RPMI8226 (cell line): ENCODE measurements around the gene RIBC2.
A peak's percentile ranks its signal among the peaks of the same experiment; 100 is the strongest.
"Not testable (repeated sequence)": the region's sequence is repeated elsewhere in the genome, so short reads cannot be mapped to it uniquely, and the experiment has no call there.

Experiments used
- DNase-seq: peaks from one replicate; pipeline ENCODE4 v3.0.0-alpha.2; 2015

Gene RIBC2

GRCh38 chr22:45425531-45426265 lies 12.2 kb downstream of the RIBC2 start:
- DNase-seq, result no peak

DNA sequence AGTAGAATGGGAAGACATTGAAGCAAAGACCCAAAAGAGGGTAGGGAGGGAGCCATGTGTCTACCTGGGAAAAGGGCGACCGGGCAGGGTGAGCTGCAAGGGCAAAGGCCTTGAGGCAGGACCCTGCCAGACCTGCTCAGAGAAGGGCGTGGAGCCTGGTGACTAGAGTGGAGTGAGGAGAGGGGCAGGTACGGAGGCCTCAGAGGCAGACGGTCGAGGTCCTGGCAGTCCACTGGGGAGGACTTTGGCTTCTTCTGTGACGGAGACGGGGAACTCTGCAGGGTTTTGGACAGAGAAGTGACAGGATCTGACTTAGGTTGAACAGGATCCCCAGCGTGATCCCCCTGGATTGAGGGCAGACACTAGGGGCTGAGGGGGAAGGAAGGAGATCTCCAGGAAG lies 12.9 kb downstream of the RIBC2 start:
- no peak for DNase-seq

GRCh38 chr22:45427114-45427513 lies 13.6 kb downstream of the RIBC2 start:
- DNase-seq, result no peak

GRCh38 chr22:45428391-45429385 lies 15.2 kb downstream of the RIBC2 start:
- DNase-seq, result no peak

DNA sequence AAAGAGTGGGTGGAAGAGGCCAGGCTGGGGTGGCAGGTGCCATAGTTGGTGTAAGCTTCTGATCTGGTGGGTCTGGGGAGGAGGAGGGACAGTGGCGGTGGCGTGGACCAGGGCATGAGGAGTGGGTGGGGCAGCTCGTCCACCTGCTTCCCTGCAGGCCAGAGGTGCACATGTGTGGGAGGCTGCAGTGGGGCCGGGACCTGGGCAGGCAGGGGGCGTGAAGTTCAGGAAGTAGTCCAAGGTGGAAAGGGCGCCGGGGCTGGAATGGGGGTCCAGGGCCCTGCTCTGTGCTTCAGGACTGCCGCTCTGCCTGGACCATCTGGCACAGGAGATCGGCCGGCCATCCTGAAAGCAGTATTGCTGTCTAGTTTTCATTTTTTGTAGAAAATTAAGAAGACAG lies 15.9 kb downstream of the RIBC2 start:
- no peak for DNase-seq

DNA sequence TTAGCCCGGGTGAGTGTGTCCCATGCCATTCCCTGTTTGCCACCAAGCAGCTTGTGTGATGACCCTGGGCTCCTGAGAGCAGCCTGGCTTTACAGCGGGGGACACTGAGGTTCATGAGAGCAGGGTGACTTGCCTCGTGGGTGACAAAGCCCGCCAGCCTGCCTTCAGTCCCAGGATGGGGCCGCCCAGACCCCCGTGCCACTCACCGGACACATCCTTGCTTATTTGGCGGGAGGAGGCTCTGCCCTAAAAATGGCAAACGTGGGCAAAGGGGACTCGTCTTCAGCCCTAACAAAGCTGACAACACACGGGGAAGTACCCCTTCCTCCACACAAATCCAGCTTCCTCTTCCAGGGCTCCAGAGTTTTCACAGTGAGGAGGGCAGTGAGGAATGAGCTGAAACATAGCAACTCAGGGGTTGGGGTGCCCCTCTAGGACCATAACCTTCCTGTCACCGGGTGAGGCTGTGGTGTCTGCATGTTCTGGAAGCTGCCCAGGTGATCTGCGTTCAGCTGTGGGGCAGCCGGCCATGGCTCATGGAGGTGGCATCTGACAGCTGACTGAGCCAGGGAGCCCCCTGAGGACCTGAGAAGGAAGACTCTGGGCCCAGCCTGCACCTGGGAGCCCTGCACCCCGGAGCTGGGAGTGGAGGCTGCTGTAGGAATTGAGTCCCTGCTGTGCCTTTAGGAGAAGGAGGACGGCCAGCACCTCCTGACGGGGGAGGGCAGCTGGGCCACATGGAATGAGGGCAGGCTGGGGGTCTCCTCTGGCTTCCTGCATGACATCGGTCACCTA lies 16.7 kb downstream of the RIBC2 start:
- DNase-seq, result no peak

DNA sequence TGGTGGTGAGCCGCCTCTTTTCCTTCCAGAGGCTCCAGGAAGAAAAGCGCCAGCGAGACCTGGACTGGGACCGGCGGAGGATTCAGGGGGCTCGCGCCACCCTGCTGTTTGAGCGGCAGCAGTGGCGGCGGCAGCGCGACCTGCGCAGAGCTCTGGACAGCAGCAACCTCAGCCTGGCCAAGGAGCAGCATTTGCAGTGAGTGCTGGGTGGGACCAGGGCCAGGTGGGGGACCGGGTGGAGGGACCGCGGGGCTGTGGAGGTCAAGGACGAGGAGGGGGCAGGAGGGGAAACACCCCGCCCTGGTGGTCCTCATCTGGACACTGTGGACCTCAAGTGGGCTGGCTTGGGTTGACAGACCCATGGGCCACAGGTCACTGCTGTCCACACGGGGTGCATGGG lies 17.4 kb downstream of the RIBC2 start:
- DNase-seq, result no peak

GRCh38 chr22:45434981-45435380 lies 21.5 kb downstream of the RIBC2 start:
- DNase-seq, result no peak

- DNase-seq, result peak; percentile 84
Observed at GRCh38 chr22:45435544-45436139, 22.1 kb downstream of the RIBC2 start.

DNA sequence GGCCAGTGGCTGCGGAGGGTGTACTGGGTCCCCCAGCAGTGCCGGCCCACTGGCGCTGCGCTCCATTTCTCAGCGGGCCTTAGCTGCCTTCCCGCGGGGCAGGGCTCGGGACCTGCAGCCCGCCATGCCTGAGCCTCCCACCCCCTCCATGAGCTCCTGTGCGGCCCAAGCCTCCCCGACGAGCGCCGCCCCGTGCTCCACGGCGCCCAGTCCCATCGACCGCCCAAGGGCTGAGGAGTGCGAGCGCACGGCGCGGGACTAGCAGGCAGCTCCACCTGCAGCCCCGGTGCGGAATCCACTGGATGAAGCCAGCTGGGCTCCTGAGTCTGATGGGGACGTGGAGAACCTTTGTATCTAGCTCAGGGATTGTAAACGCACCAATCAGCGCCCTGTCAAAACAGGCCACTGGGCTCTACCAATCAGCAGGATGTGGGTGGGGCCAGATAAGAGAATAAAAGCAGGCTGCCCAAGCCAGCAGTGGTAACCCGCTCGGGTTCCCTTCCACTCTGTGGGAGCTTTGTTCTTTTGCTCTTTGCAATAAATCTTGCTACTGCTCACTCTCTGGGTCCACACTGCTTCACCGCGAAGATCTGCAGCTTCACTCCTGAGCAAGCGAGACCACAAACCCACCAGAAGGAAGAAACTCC lies 23.5 kb downstream of the RIBC2 start:
- not testable (repeated sequence) for DNase-seq

DNA sequence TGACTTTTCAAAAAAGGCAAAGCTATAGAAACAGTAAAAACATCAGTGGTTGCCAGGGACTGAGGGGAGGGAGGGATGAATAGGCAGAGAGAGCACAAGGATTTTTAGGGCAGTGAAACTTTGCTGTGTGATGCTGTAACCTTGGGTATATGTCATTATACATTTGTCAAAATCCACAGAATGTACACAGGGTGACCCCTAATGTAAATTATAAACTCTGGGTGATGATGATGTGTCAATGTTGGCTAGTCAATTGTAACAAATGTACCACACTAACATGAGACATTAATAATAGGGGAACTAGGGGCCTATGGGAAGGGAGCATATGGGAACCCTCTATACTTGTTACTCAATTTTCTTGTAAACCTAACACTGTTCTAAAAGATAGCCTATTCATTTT lies 24.8 kb downstream of the RIBC2 start:
- DNase-seq, result no peak

DNA sequence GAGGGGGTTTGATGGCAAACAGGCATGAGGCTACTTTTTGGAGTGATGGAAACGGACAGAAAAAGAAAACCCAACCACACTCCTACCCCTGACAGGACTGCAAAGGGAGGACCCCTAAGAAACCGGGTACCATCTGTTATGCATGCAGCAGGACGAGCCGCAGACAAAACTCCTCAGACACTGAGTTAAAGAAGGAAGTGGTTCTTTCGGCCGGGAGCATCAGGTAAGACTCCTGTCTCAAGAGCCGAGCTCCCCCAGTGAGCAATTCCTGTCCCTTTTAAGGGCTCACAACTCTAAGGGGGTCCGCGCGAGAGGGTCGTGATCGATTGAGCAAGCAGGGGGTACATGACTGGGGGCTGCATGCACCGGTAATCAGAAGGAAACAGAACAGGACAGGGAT lies 27.2 kb downstream of the RIBC2 start:
- DNase-seq, result not testable (repeated sequence)

DNA sequence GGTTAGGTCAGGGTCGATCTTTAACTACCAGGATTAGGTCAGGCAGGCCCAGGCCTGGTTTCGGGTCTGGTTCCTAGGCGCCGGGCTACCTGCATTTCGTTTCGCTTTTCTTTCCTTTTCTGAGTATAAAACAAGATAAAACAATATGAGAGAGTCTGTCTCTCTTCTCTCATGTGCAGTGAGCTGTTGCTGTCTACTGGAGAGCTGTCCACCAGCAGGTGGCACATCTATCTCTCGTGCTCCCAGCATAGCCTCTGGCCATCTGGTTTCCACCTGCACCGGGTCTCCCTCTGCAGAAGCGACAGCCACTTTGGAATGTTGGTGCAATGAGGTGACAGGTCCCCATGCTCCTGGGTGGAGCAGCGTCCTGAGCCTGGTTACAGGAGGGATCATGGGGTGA lies 27.6 kb downstream of the RIBC2 start:
- peak; percentile 78 for DNase-seq

- DNase-seq, result no peak
Observed at GRCh38 chr22:45442116-45442515, 28.6 kb downstream of the RIBC2 start.

DNA sequence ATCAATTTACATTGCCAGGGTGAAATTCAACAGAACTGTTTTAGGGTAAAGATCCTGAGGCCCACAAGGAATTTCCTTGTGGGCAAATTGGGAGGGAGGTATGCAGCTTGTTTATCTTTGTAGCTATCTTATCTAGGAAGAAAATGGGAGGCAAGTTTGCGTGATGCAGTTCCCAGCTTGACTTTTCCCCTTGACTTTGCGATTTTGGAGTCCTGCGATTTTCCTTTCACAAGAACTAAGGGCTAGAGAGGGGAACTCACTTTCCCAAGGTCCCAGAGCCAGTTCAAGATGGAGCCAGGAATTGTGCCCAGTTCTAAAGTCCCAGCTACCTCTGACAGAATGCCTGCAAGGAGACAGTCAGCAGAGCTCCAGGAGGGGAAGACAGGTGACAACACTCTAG lies 30.7 kb downstream of the RIBC2 start:
- DNase-seq, result no peak

GRCh38 chr22:45445031-45445710 lies 31.7 kb downstream of the RIBC2 start:
- no peak for DNase-seq

- no peak for DNase-seq
Observed at GRCh38 chr22:45446216-45446615, 32.7 kb downstream of the RIBC2 start.

- not testable (repeated sequence) for DNase-seq
Observed at GRCh38 chr22:45447596-45447995, 34.1 kb downstream of the RIBC2 start.

DNA sequence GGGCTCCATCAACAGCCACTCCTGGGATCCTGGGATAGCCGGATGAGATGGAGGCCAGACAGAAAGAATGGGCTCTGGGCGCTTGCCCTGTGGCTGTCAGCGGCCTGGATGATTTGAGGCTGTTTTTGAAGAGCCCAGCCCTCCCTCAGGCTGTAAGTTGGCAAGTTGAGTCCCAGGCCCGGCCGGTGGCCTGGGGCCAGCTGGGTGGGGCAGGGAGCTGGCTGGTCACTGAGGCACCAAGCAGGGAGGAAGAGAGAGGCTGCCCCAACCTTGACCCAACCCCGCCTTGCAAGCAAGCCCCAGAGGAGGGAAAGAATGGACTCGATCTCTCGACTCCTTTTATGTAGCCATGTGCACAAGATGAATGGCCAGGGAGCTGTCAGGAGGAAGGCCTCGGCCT lies 34.9 kb downstream of the RIBC2 start:
- DNase-seq, result no peak

- DNase-seq, result not testable (repeated sequence)
Observed at GRCh38 chr22:45449442-45449841, 35.9 kb downstream of the RIBC2 start.

- no peak for DNase-seq
Observed at GRCh38 chr22:45450101-45450785, 36.8 kb downstream of the RIBC2 start.
